Activated CD4-positive, alpha-beta memory T cell treated with anti-CD3 and anti-CD28 coated beads for 36 hours (primary cell): ENCODE results near the gene IQCK. TPM values are rescaled to one million over a fixed set of nuclear protein-coding genes. Genes with fewer than 3 reads are reported as not detected.

Experiments
- CTCF ChIA-PET: fragments of 350-600 bp; sonication (Branson Sonifier 250); formaldehyde crosslinking; loops from one replicate; lab custom pipeline; 2021; ENCODE audit warnings: antibody characterized with exemption, inconsistent platforms; lab: Charles Lee
- POLR2A ChIA-PET: fragments of 350-600 bp; sonication (Branson Sonifier 250); formaldehyde crosslinking; loops from one replicate; lab custom pipeline; 2021; ENCODE audit warnings: antibody characterized with exemption; lab: Charles Lee
- DNase-seq: peaks from one replicate; pipeline ENCODE4 v3.0.0-alpha.2; 2020
- H3K27ac Mint-ChIP-seq: one replicate; pipeline ENCODE4 v1.8.0; 2021; ENCODE audit warnings: mixed read lengths
- H3K27me3 Mint-ChIP-seq: one replicate; pipeline ENCODE4 v1.8.0; 2021; ENCODE audit warnings: mixed read lengths
- H3K36me3 Mint-ChIP-seq: one replicate; pipeline ENCODE4 v1.8.0; 2021; ENCODE audit warnings: mixed read lengths
- H3K4me1 Mint-ChIP-seq: one replicate; pipeline ENCODE4 v1.8.0; 2021; ENCODE audit warnings: low read depth, mixed read lengths
- H3K4me3 Mint-ChIP-seq: one replicate; pipeline ENCODE4 v1.8.0; 2021; ENCODE audit warnings: mild to moderate bottlenecking, mixed read lengths
- H3K9me3 Mint-ChIP-seq: one replicate; pipeline ENCODE4 v1.8.0; 2021; ENCODE audit warnings: mixed read lengths
- intact Hi-C: fragments of 100-400 bp; cut with micrococcal nuclease; formaldehyde crosslinking; loops from one replicate; pipeline ENCODE4 v1.15.1; 2023
- total RNA-seq, 2 experiments: library from RNA; stranded (reverse); gene quantifications; one replicate each; pipeline ENCODE4 v1.2.3, GENCODE V29; 2021

The IQCK gene
- total RNA-seq, 2 experiments from 2014 or later, result 2.2 to 3.0 TPM

DNA sequence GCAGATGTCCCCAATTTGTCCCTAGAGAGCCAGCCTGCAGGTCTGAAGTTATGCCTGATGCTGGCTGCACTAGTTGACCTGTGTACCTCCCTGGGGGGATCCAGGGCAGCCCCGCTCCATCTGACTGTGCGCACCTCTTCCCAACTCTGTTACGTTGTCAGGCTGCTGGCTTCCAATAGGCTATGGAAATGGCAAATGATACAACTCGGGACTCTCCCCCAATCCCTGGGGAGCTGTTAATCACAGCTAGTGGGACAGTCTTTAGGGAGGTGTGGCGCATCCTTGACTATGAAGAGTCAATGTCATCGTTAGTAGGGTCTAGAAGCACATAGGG is 136.4 kb downstream of the IQCK start:
- Mint-ChIP-seq H3K36me3 (no peaks in the 10 kb centered on the region), H3K4me1 (no peaks in the 10 kb centered on the region), H3K27ac (no peak overlapping the region), H3K27me3 (no peaks in the 10 kb centered on the region), H3K9me3 (no peaks in the 10 kb centered on the region), H3K4me3 (no peak overlapping the region)
- ChIA-PET CTCF (no interaction called here), POLR2A (no interaction called here)
- intact Hi-C loops, result no loop called here
- DNase-seq, result no peak

DNA sequence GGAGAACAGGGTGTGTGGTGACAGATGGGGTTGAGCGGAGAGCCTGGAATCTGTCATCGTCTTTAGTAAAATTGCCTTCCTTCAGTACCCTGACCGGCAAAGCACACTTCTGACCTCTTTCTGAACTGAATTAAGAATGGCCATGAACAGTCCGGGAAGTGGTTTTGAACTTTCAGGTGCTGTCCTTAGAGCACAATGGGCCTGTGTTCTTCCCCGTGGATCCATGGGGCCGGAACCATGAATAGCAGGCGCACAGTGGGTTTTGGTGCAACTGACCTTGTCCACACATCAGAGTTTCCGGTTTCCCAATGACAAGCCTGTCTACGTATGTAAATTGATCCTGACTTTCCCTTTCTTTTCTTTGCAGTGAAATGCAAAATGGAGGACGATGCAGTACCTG is 138.0 kb downstream of the IQCK start:
- POLR2A ChIA-PET, result no interaction called here
- intact Hi-C loops, result no loop called here

DNA sequence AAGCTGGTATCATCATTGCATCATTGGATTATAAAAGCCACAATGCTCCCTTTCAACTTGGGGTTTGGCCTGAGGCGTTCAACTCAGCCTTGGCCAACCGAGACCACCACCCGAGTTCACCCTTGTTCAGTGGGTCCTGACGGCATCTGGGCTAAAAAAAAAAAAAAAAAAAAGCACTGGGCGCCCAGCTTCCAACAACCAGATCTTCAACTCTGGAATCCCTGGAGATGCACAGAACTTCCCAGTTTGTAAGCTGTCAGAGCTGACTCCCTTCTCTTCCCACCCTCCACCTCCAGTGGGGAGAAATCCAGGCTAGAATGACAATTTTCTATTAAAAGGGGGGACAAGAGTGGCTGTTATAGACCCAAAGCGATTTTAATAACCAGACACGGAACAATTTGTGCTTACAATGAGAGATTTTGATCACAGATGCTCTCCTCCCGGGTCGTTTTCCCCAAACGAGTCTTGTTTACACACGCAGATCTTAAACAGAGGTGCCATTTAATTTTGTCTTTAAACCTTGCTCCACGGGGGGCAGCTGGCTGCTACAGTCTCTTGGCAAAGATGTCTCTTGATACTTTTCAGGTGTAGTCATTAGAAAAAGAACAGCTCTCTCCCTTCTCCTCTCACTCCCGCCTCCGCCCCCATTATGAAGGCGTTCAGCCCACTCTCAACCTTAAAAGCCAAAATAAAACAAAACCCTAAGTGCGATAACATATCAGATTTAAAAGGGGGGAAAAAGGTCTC is 139.7 kb downstream of the IQCK start:
- Mint-ChIP-seq H3K4me3 (no peak overlapping the region), H3K9me3 (no peaks in the 10 kb centered on the region), H3K27me3 (no peaks in the 10 kb centered on the region), H3K36me3 (no peaks in the 10 kb centered on the region), H3K27ac (no peak overlapping the region), H3K4me1 (no peaks in the 10 kb centered on the region)
- ChIA-PET CTCF (interaction anchor here (1.4 kb wide), 1 partner anchor 50 kb away, joined by 4 read pairs; no protein-coding TSS in a partner anchor), POLR2A (no interaction called here)
- intact Hi-C loops, result no loop called here
- DNase-seq, result no peak

More for the DNA sequence above, 138.0 kb downstream of the IQCK start:
- no peak overlapping the region for H3K27ac Mint-ChIP-seq
- no peaks in the 10 kb centered on the region for H3K27me3 Mint-ChIP-seq
- H3K9me3 Mint-ChIP-seq, result no peaks in the 10 kb centered on the region
- DNase-seq, result no peak
- H3K4me3 Mint-ChIP-seq, result no peak overlapping the region
- CTCF ChIA-PET, result no interaction called here
- no peaks in the 10 kb centered on the region for H3K36me3 Mint-ChIP-seq
- H3K4me1 Mint-ChIP-seq, result no peaks in the 10 kb centered on the region

DNA sequence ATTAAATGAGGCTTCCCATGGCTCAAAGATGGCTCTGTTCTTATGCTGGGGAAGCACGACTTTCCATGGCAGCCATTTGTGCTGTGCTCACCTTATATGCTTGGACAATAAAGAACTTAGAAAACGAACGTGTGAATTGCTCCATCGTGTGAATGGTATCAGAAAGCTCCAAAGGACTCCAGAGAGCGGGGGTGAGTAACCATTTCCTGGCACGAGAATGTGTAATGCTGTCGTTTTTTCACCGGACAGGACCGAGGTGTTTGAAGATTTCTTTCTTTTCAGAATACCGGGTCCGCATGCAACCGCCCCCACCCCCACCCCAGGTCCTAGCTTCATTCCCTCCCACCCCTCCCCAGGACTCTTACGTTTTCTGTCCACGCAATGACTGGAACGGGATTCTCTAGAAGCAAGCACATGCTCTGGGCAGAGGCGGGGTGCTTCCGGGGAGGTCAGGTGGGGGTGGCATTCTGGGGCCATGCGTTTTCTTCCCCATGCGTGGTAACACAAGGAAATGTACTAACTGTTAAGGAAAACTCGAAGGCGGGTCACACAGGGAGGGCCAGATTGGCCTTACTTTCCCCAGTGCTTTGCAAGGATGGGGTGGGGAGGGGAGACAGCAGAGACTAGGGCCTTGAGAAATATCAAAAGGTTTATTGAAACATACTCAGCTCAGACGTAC is 140.4 kb downstream of the IQCK start:
- ChIA-PET CTCF (no interaction called here), POLR2A (no interaction called here)
- Mint-ChIP-seq H3K4me3 (no peak overlapping the region), H3K36me3 (no peaks in the 10 kb centered on the region), H3K27me3 (no peaks in the 10 kb centered on the region), H3K4me1 (no peaks in the 10 kb centered on the region), H3K9me3 (no peaks in the 10 kb centered on the region), H3K27ac (no peak overlapping the region)
- no peak for DNase-seq
- intact Hi-C loops, result no loop called here

DNA sequence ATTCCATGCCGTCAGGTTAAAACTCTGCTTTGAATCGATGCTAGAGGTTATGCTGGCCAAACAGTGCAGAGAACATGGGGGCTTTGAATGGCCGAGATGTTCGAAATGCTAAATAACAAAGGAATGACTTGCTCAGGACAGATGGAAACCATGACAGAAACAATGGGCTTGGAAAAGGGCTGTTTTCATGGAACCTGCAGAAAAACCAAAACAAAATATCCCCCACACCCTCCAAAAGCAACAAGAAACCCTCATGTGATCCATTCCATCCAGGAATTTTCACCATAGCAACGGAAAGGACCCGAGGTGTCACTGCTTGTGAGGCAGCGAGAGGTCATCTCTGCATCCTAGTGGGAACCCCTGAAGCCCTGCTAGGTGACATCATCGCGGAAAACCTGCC is 141.1 kb downstream of the IQCK start:
- Mint-ChIP-seq H3K27me3 (no peaks in the 10 kb centered on the region), H3K27ac (no peak overlapping the region), H3K4me3 (no peak overlapping the region), H3K36me3 (no peaks in the 10 kb centered on the region), H3K4me1 (no peaks in the 10 kb centered on the region), H3K9me3 (no peaks in the 10 kb centered on the region)
- intact Hi-C loops, result no loop called here
- ChIA-PET CTCF (no interaction called here), POLR2A (no interaction called here)
- DNase-seq, result no peak

DNA sequence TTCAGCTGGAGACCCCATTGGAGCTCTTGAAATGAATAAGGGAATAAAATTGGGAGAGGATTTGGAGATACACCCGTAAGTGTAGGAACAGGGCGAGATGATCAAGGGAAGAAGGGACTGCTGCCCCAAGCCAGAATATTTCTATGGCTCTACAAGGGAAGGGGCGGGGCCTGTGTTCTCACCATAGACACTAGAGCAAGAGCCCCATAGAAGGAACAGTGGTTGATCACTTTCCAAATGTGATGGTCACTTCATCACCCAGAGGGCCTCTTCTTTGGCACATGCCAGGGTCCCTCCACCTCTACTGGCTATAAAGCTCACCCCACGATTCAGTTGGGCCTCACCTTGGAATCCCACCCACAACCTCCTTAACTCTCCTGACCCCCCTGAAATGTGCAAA is 141.5 kb downstream of the IQCK start:
- Mint-ChIP-seq H3K27me3 (no peaks in the 10 kb centered on the region), H3K9me3 (no peaks in the 10 kb centered on the region), H3K36me3 (no peaks in the 10 kb centered on the region), H3K4me3 (no peak overlapping the region), H3K4me1 (no peaks in the 10 kb centered on the region), H3K27ac (no peak overlapping the region)
- intact Hi-C loops, result no loop called here
- ChIA-PET CTCF (no interaction called here), POLR2A (no interaction called here)
- DNase-seq, result no peak

DNA sequence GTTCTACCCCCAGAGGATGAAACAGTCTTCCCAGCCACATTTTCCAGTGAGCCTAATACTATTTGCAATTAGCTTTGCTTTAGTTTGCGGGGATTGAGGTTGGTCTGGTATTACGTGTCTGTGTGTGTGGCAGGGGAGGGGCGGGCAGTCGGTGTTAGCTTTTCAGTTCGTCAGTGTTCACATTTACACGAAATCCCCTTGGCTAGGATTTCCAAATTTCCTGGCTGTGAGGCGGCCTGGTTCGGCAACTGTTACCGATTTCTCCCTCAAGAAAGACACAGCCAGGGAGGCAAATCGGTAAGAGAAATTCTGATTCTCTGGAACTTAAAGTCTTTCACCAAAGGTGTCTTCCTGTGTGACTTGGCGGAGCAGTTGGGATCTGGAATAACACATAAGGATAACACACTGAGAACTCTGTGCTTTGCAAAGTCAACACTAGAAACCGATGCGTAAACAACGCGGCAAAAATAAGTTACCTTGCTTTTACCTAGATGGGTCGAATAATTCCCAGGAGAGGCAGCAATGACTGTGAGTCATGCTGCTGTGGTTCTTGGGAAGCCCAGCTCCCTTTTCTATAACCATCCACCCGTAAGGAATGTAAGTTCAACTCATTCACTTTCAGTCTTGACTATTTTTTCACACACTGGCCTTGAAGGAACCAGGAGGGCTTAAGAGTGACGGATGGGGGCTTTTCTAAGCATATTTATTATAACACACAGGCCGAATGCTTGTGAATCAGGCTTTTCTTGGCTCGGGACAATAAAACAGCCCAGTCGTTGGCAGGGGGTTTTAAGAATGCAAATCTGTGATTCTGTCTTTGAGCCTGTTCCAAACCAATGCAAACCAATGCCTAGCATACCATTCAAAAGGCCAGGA is 142.3 kb downstream of the IQCK start:
- ChIA-PET POLR2A (no interaction called here), CTCF (no interaction called here)
- Mint-ChIP-seq H3K9me3 (no peaks in the 10 kb centered on the region), H3K4me3 (no peak overlapping the region), H3K27ac (no peak overlapping the region), H3K27me3 (no peaks in the 10 kb centered on the region), H3K4me1 (no peaks in the 10 kb centered on the region), H3K36me3 (no peaks in the 10 kb centered on the region)
- intact Hi-C loops, result no loop called here
- no peak for DNase-seq

DNA sequence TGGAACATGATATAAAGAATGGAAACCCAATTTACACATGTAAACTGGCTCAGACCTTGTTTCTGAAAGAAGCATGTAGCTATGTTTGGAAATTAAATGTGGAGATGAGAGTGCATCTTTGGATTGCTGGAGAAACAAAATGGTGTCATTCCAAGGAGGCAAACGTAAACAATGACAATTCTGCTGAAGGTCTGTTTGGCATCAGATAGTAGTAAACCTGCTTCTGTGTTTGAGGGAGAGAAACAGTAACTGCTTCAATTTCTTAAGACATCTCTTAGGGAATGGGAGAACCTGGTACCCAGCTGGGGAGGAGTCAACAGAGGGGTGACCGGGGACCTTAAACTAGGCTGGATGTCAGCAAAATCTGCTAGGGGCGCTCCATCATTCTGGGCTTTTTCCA is 143.1 kb downstream of the IQCK start:
- H3K27me3 Mint-ChIP-seq, result no peaks in the 10 kb centered on the region
- H3K9me3 Mint-ChIP-seq, result no peaks in the 10 kb centered on the region
- CTCF ChIA-PET, result no interaction called here
- H3K36me3 Mint-ChIP-seq, result no peaks in the 10 kb centered on the region
- no peak overlapping the region for H3K27ac Mint-ChIP-seq
- DNase-seq, result no peak
- POLR2A ChIA-PET, result no interaction called here
- intact Hi-C loops, result no loop called here
- no peak overlapping the region for H3K4me3 Mint-ChIP-seq
- H3K4me1 Mint-ChIP-seq, result no peaks in the 10 kb centered on the region

DNA sequence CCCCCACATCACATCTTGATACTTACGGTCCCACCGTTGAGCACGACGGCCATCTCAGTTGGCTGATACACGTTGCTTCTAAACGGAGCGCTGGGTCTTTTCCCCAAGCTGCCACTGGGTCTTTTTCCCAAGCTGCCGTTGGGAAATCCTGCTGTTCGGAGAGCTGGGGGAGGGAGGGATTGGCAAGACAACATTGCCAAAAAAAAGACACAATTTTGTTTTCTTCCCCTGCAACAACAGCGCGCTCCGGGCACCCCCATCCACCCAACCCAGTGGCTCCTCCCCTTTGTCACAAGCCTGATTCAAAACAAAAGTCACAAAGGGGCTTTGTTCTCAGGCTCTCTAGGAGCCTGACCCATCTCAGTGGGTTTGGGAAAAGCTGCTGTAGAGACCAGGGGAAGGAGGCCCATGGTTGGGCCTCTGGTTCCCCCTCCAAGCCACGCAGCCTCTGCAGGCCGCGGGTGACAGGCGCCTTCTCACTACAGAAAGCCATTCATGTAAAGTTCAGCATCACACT is 143.8 kb downstream of the IQCK start:
- no peak overlapping the region for H3K27ac Mint-ChIP-seq
- no peak overlapping the region for H3K4me3 Mint-ChIP-seq
- intact Hi-C loops, result no loop called here
- ChIA-PET CTCF (no interaction called here), POLR2A (no interaction called here)
- H3K9me3 Mint-ChIP-seq, result no peaks in the 10 kb centered on the region
- H3K4me1 Mint-ChIP-seq, result no peaks in the 10 kb centered on the region
- no peak for DNase-seq
- no peaks in the 10 kb centered on the region for H3K36me3 Mint-ChIP-seq
- H3K27me3 Mint-ChIP-seq, result no peaks in the 10 kb centered on the region

DNA sequence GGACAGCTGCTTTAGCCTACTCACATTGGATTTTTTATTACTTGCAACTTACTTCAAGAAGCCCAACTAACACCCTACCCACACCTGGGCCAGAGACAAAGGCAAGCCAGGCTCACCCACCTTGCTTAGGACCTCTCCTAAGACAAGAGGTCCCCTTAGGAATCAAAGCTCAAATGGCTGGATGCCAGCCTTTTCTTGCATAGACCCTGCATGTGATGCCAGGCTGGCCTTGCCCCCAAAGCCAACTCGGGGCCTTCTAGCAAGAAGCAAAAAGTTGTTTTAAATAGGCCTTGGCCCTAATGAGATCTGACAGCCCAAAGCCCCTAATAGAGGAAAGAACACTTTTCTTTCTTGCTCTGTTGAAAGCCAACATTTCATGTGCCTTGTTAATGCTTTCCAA is 145.9 kb downstream of the IQCK start:
- Mint-ChIP-seq H3K27me3 (no peaks in the 10 kb centered on the region), H3K36me3 (no peaks in the 10 kb centered on the region), H3K27ac (no peak overlapping the region), H3K4me3 (no peak overlapping the region), H3K9me3 (no peaks in the 10 kb centered on the region), H3K4me1 (no peaks in the 10 kb centered on the region)
- POLR2A ChIA-PET, result no interaction called here
- no peak for DNase-seq
- CTCF ChIA-PET, result no interaction called here
- intact Hi-C loops, result no loop called here

DNA sequence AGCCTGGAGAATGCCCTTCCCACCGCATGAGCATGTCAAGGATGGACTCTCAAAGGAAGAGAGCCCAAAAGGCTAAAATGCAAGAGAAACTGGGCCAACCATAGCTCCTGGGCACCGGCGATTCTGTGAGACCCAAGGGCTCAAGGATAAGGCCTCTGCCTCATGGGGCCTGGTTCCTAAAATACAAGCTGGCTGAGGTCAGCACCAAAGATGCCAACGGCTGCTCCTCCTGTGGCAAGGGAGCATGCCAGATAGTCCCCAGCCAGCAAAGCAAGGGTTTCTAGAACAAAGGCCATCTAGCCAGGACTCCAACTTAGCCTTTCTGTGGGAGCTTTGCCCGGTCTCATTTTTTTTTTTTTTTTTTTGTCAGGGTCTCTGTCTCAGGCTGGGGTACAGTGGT is 146.5 kb downstream of the IQCK start:
- H3K9me3 Mint-ChIP-seq, result no peaks in the 10 kb centered on the region
- ChIA-PET POLR2A (no interaction called here), CTCF (no interaction called here)
- intact Hi-C loops, result no loop called here
- no peaks in the 10 kb centered on the region for H3K4me1 Mint-ChIP-seq
- no peaks in the 10 kb centered on the region for H3K27me3 Mint-ChIP-seq
- H3K36me3 Mint-ChIP-seq, result no peaks in the 10 kb centered on the region
- no peak for DNase-seq
- H3K4me3 Mint-ChIP-seq, result no peak overlapping the region
- no peak overlapping the region for H3K27ac Mint-ChIP-seq

DNA sequence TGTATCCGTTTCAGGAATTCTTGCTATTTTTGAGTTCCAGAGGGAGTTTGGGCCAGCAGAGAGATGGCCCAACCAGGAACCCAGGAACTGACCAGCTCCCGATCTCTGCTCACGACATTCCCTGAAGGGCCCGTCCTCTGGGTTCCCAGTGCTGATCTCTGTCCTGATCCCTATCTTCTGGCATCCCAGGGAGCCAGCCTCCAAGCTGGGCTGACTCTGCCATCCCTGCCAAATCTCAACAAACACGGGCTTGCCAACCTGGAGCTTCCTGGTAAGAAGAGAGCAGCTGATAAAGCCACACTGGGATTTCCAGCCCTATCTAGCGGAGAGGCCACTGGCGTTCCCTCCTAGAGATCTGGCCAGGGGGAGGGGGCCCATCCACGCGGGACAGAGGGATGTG is 150.3 kb downstream of the IQCK start:
- Mint-ChIP-seq H3K4me3 (no peak overlapping the region), H3K27me3 (no peaks in the 10 kb centered on the region), H3K9me3 (no peaks in the 10 kb centered on the region), H3K27ac (no peak overlapping the region), H3K36me3 (no peaks in the 10 kb centered on the region), H3K4me1 (no peaks in the 10 kb centered on the region)
- ChIA-PET CTCF (interaction anchor here (0.5 to 0.8 kb wide), 2 partner anchors 39 to 266 kb away, joined by 3 read pairs; no protein-coding TSS in a partner anchor), POLR2A (no interaction called here)
- intact Hi-C loops, result no loop called here
- DNase-seq, result no peak
